Mesenchymal stem cell (in vitro differentiated cells and primary cell): ENCODE data around the gene RNF17.

Experiments
- DNase-seq: peaks from one replicate; pipeline ENCODE4 v3.0.0-alpha.2; 2013
- H2AFZ ChIP-seq: one replicate; pipeline ENCODE4 v1.6.1; 2013; ENCODE audit warnings: low read depth, mild to moderate bottlenecking, control low read depth, inconsistent platforms, low read length, moderate library complexity
- H2AK5ac ChIP-seq: 2 replicates; pipeline ENCODE4 v1.6.1; 2013; ENCODE audit warnings: low read length, moderate library complexity, mild to moderate bottlenecking, inconsistent platforms; ENCODE audit not compliant: severe bottlenecking
- H2BK120ac ChIP-seq: one replicate; pipeline ENCODE4 v1.6.1; 2013; ENCODE audit warnings: low read depth, mild to moderate bottlenecking, inconsistent platforms, low read length, moderate library complexity
- H2BK12ac ChIP-seq, 2 experiments: one replicate each; pipeline ENCODE4 v1.6.1; 2013; ENCODE audit warnings: inconsistent platforms in 2 of 2, low read length in 2 of 2, mild to moderate bottlenecking in 2 of 2, moderate library complexity in 2 of 2, control low read depth in 1 of 2
- H2BK15ac ChIP-seq: one replicate; pipeline ENCODE4 v1.6.1; 2013; ENCODE audit warnings: mild to moderate bottlenecking, low read depth, inconsistent platforms; ENCODE audit not compliant: poor library complexity, severe bottlenecking
- H2BK5ac ChIP-seq: 2 replicates; pipeline ENCODE4 v1.6.1; 2013; ENCODE audit warnings: low read depth, mild to moderate bottlenecking, low read length, control low read depth, inconsistent platforms; ENCODE audit not compliant: poor library complexity, severe bottlenecking
- H3K14ac ChIP-seq, 2 experiments: one replicate each; pipeline ENCODE4 v1.6.1; 2013; ENCODE audit warnings: inconsistent platforms in 2 of 2, low read length in 2 of 2, control low read depth in 1 of 2, mild to moderate bottlenecking in 1 of 2, moderate library complexity in 1 of 2
- H3K18ac ChIP-seq, 2 experiments: one replicate each; pipeline ENCODE4 v1.6.1; 2013; ENCODE audit warnings: inconsistent platforms in 2 of 2, low read length in 2 of 2, control low read depth in 1 of 2, low read depth in 1 of 2, mild to moderate bottlenecking in 1 of 2
- H3K23ac ChIP-seq, 2 experiments: one replicate each; pipeline ENCODE4 v1.6.1; 2013; ENCODE audit warnings: inconsistent platforms in 2 of 2, low read length in 2 of 2, mild to moderate bottlenecking in 2 of 2, moderate library complexity in 2 of 2, control low read depth in 1 of 2
- H3K27ac ChIP-seq: 2 replicates; pipeline ENCODE4 v1.5.1; 2013; ENCODE audit warnings: mild to moderate bottlenecking, moderate library complexity, low read length, control low read depth, inconsistent platforms; ENCODE audit not compliant: poor library complexity, severe bottlenecking
- H3K27me3 ChIP-seq, 2 experiments: 2 replicates each; pipeline versions ENCODE4 v1.6.1 to v1.7.0; 2013; ENCODE audit warnings: low read length in 2 of 2, mild to moderate bottlenecking in 2 of 2, moderate library complexity in 2 of 2, control low read depth in 1 of 2, inconsistent platforms in 1 of 2; ENCODE audit not compliant: control insufficient read depth in 1 of 2, insufficient read depth in 1 of 2
- H3K36me3 ChIP-seq, 2 experiments: 2 replicates each; pipeline versions ENCODE4 v1.6.1 to v1.7.0; 2013; ENCODE audit warnings: low read length in 2 of 2, control low read depth in 1 of 2, inconsistent platforms in 1 of 2, low read depth in 1 of 2, mild to moderate bottlenecking in 1 of 2; ENCODE audit not compliant: insufficient read depth in 2 of 2, control insufficient read depth in 1 of 2
- H3K4ac ChIP-seq, 2 experiments: one replicate each; pipeline ENCODE4 v1.6.1; 2013; ENCODE audit warnings: inconsistent platforms in 2 of 2, low read length in 2 of 2, mild to moderate bottlenecking in 2 of 2, moderate library complexity in 2 of 2, control low read depth in 1 of 2, low read depth in 1 of 2
- H3K4me1 ChIP-seq: 2 replicates; pipeline ENCODE4 v1.6.1; 2013; ENCODE audit warnings: low read depth, low read length, control low read depth; ENCODE audit not compliant: control insufficient read depth, insufficient read depth
- H3K4me2 ChIP-seq: 2 replicates; pipeline ENCODE4 v1.6.1; 2013; ENCODE audit warnings: low read length, mild to moderate bottlenecking, inconsistent platforms; ENCODE audit not compliant: poor library complexity, severe bottlenecking
- H3K4me3 ChIP-seq, 2 experiments: 2 replicates each; pipeline versions ENCODE4 v1.5.1 to v1.7.0; 2013; ENCODE audit warnings: low read length in 2 of 2, mild to moderate bottlenecking in 2 of 2, control low read depth in 1 of 2, low read depth in 1 of 2; ENCODE audit not compliant: insufficient read depth in 1 of 2
- H3K79me1 ChIP-seq: replicated peaks from 2 replicates; pipeline ENCODE4 v1.6.1; 2013; ENCODE audit warnings: mild to moderate bottlenecking, control low read depth, low read length, inconsistent platforms; ENCODE audit not compliant: poor library complexity, severe bottlenecking
- H3K9ac ChIP-seq: 2 replicates; pipeline ENCODE4 v1.7.0; 2013; ENCODE audit warnings: mild to moderate bottlenecking, low read length, moderate library complexity
- H3K9me3 ChIP-seq: 2 replicates; pipeline ENCODE4 v1.7.0; 2013; ENCODE audit warnings: mild to moderate bottlenecking, low read length; ENCODE audit not compliant: control insufficient read depth
- H4K8ac ChIP-seq: one replicate; pipeline ENCODE4 v1.6.1; 2013; ENCODE audit warnings: inconsistent platforms, mild to moderate bottlenecking, low read length, moderate library complexity
- H4K91ac ChIP-seq: one replicate; pipeline ENCODE4 v1.6.1; 2013; ENCODE audit warnings: mild to moderate bottlenecking, low read length, inconsistent platforms
- WGBS: methylation state at CpG from one replicate; pipeline ENCODE4 v1.1.7; 2013; ENCODE audit warnings: mixed read lengths; 5-methylcytosine and 5-hydroxymethylcytosine counted together

Gene RNF17

GRCh38 chr13:24858953-24859352 lies 95.0 kb downstream of the RNF17 start:
- H3K4me3 ChIP-seq, result no peak overlapping the region

DNA sequence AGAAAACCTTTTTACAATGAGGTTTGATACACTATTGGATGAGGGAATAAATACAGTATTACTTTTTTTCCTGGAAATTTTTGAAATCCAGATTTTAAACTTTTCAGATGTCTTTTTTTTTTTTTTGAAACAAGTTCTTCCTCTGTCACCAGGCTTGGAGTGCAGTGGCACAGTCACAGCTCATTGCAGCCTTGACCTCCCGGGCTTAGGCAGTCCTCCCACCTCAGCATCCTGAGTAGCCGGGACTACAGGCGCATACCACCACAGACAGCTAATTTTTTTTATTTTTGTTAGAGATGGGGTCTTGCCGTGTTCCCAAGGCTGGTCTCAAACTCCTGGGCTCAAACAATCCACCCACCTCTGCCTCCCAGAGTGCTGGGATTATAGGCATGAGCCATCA lies 96.8 kb downstream of the RNF17 start:
- Histone ChIP-seq H3K14ac (no peak overlapping the region), H3K27me3 (no peaks in the 10 kb centered on the region), H2BK12ac (no peak overlapping the region), H3K36me3 (no peaks in the 10 kb centered on the region), H3K9ac (no peak overlapping the region), H2AK5ac (no peak overlapping the region), H3K4me3 (no peak overlapping the region), H2BK120ac (no peak overlapping the region), H3K79me1 (no peaks in the 10 kb centered on the region), H4K8ac (no peak overlapping the region), H2BK5ac (no peak overlapping the region), H2AFZ (no peak overlapping the region), H3K9me3 (no peaks in the 10 kb centered on the region), H3K4me1 (no peaks in the 10 kb centered on the region), H3K4me2 (no peak overlapping the region), H4K91ac (no peak overlapping the region), H3K27ac (no peak overlapping the region), H2BK15ac (no peak overlapping the region), H3K4ac (no peak overlapping the region), H3K18ac (no peak overlapping the region), H3K23ac (no peak overlapping the region)
- no peak for DNase-seq
- 72% methylated on average over 3 of the region's 4 CpGs for WGBS

More at GRCh38 chr13:24858953-24859352, 95.0 kb downstream of the RNF17 start:
- Histone ChIP-seq H3K79me1 (no peaks in the 10 kb centered on the region), H2AK5ac (no peak overlapping the region), H3K4me1 (no peaks in the 10 kb centered on the region), H3K14ac (no peak overlapping the region), H3K23ac (no peak overlapping the region), H4K91ac (no peak overlapping the region), H4K8ac (no peak overlapping the region), H3K9me3 (no peaks in the 10 kb centered on the region), H2AFZ (no peak overlapping the region), H2BK120ac (no peak overlapping the region), H3K9ac (no peak overlapping the region), H3K18ac (no peak overlapping the region), H2BK15ac (no peak overlapping the region), H3K4ac (no peak overlapping the region), H3K36me3 (no peaks in the 10 kb centered on the region), H3K27me3 (no peaks in the 10 kb centered on the region), H2BK5ac (no peak overlapping the region), H3K27ac (no peak overlapping the region), H3K4me2 (no peak overlapping the region), H2BK12ac (no peak overlapping the region)
- WGBS, result 96% methylated on average over 4 of the region's 5 CpGs
- no peak for DNase-seq

DNA sequence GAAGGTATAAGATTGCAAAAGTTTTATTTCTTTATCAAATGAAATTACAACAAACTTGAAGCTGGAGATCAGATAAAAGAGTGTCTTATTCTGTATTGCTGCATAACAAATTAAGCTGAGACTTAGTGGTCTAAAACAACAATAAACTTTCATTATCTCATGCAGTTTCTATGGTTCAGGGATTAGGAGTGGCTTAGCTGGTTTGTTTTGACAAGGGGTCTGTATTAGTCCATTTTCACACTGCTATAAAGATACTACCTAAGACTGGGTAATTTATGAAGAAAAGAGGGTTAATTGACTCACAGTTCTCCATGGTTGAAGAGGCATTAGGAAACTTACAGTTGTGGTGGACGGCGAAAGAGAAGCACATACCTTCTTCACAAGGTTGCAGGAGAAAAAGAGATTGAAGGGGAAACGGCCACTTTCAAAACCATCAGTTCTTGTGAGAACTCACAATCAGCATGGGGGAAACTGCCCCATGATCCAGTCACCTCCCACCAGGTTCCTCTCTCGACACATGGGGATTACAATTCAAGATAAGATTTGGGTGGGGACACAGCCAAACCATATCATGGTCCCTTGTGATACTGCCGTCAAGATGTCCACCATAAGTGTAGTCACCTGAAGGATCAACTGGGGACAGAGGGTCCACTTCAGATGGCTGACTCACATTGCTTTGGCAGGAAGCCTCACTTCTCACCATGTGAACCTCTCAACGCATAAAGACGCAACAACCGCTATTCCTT lies 97.8 kb downstream of the RNF17 start:
- Histone ChIP-seq H2AK5ac (no peak overlapping the region), H2AFZ (no peak overlapping the region), H2BK120ac (no peak overlapping the region), H3K4me1 (no peaks in the 10 kb centered on the region), H3K9me3 (no peaks in the 10 kb centered on the region), H3K4me3 (no peak overlapping the region), H3K18ac (no peak overlapping the region), H2BK15ac (no peak overlapping the region), H4K91ac (no peak overlapping the region), H4K8ac (no peak overlapping the region), H3K9ac (no peak overlapping the region), H2BK5ac (no peak overlapping the region), H3K4me2 (no peak overlapping the region), H3K4ac (no peak overlapping the region), H3K36me3 (no peaks in the 10 kb centered on the region), H3K27ac (no peak overlapping the region), H2BK12ac (no peak overlapping the region), H3K79me1 (no peaks in the 10 kb centered on the region), H3K23ac (no peak overlapping the region), H3K14ac (no peak overlapping the region), H3K27me3 (no peaks in the 10 kb centered on the region)
- no peak for DNase-seq
- WGBS, result 87% methylated on average over 4 of the region's 8 CpGs

GRCh38 chr13:24863748-24864540 lies 100.0 kb downstream of the RNF17 start:
- Histone ChIP-seq H3K4ac (no peak overlapping the region), H3K18ac (no peak overlapping the region), H3K79me1 (no peaks in the 10 kb centered on the region), H2BK5ac (no peak overlapping the region), H3K27ac (no peak overlapping the region), H4K91ac (no peak overlapping the region), H3K4me1 (no peaks in the 10 kb centered on the region), H3K27me3 (peaks cover 0 to 4% of the 10 kb centered on the region in 2 experiments), H2BK120ac (no peak overlapping the region), H3K14ac (no peak overlapping the region), H3K4me3 (no peak overlapping the region), H2BK15ac (no peak overlapping the region), H2BK12ac (no peak overlapping the region), H3K36me3 (no peaks in the 10 kb centered on the region), H3K4me2 (no peak overlapping the region), H2AK5ac (no peak overlapping the region), H4K8ac (no peak overlapping the region), H3K23ac (no peak overlapping the region), H3K9me3 (no peaks in the 10 kb centered on the region), H3K9ac (no peak overlapping the region), H2AFZ (no peak overlapping the region)
- DNase-seq, result no peak
- 69% methylated on average over 7 of the region's 9 CpGs for WGBS
